ENCODE measurements around the gene NBEA.

NBEA gene

GRCh38 chr13:35347679-35348205, 405.7 kb downstream of the NBEA start:
- no peak overlapping the region for H3K4me3 ChIP-seq (replicated peaks in 1 of 2; ENCODE audit: low read depth in 2 of 2, low read length in 2 of 2)
- DNase-seq (ENCODE audit: low read depth in 2 of 2) = no peak
- no peak for TF ChIP-seq CTCF (IDR thresholded peaks at IDR 0.05; ENCODE audit: low read depth, low read length)

- TF ChIP-seq CTCF (IDR thresholded peaks at IDR 0.05; ENCODE audit: low read depth, low read length) = no peak
- no peak overlapping the region for H3K4me3 ChIP-seq (replicated peaks in 1 of 2; ENCODE audit: low read depth in 2 of 2, low read length in 2 of 2)
- no peak for DNase-seq (ENCODE audit: low read depth in 2 of 2)
Observed at GRCh38 chr13:35349052-35349451, 407.0 kb downstream of the NBEA start.

GRCh38 chr13:35349673-35350278, 407.7 kb downstream of the NBEA start:
- peak in 1 of 2 donors; percentile 15 for DNase-seq (ENCODE audit: low read depth in 2 of 2)
- TF ChIP-seq CTCF (IDR thresholded peaks at IDR 0.05; ENCODE audit: low read depth, low read length) = no peak
- no peak overlapping the region for H3K4me3 ChIP-seq (replicated peaks in 1 of 2; ENCODE audit: low read depth in 2 of 2, low read length in 2 of 2)

GRCh38 chr13:35354285-35354684, 412.2 kb downstream of the NBEA start:
- TF ChIP-seq CTCF (IDR thresholded peaks at IDR 0.05; ENCODE audit: low read depth, low read length) = no peak
- H3K4me3 ChIP-seq (replicated peaks in 1 of 2; ENCODE audit: low read depth in 2 of 2, low read length in 2 of 2) = no peak overlapping the region
- DNase-seq (ENCODE audit: low read depth in 2 of 2) = no peak

GRCh38 chr13:35354882-35355281, 412.8 kb downstream of the NBEA start:
- no peak for TF ChIP-seq CTCF (IDR thresholded peaks at IDR 0.05; ENCODE audit: low read depth, low read length)
- no peak overlapping the region for H3K4me3 ChIP-seq (replicated peaks in 1 of 2; ENCODE audit: low read depth in 2 of 2, low read length in 2 of 2)
- no peak for DNase-seq (ENCODE audit: low read depth in 2 of 2)

GRCh38 chr13:35356572-35356971, 414.5 kb downstream of the NBEA start:
- TF ChIP-seq CTCF (IDR thresholded peaks at IDR 0.05; ENCODE audit: low read depth, low read length) = no peak
- DNase-seq (ENCODE audit: low read depth in 2 of 2) = peak; percentile 11 to 31
- H3K4me3 ChIP-seq (replicated peaks in 1 of 2; ENCODE audit: low read depth in 2 of 2, low read length in 2 of 2) = no peak overlapping the region

GRCh38 chr13:35365883-35366282, 423.8 kb downstream of the NBEA start:
- no peak for DNase-seq (ENCODE audit: low read depth in 2 of 2)
- TF ChIP-seq CTCF (IDR thresholded peaks at IDR 0.05; ENCODE audit: low read depth, low read length) = no peak
- no peak overlapping the region for H3K4me3 ChIP-seq (replicated peaks in 1 of 2; ENCODE audit: low read depth in 2 of 2, low read length in 2 of 2)

Data from cardiac fibroblast (primary cell).